ENCODE measurements around the gene ARMC7. TPM values are rescaled to one million over a fixed set of nuclear protein-coding genes. Genes with fewer than 3 reads are reported as not detected.

The ARMC7 gene
- total RNA-seq, 4 donors from 2014 or later, result 7.5 to 15.5 (median 10.5) TPM

DNA sequence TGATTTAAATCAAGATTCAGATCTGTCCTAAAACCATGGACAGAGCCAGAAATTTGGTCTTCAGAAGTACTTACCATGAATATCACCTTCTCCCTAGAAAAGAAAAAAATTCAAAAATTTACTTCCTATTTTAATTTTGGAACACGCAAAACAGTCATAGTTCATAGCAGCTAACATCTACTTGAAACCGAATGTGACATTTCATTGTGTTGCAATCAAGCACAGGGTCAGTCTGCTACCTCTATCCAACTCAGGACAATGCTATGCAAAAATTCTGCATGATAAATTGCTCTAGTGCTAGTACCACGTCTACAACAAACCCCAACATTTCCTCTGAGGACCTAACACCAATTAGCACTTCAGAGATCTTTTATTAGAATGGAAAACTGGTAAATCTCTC, 36.8 kb downstream of the ARMC7 start:
- Histone ChIP-seq H3K36me3 (peaks cover 48% of the 10 kb centered on the region), H3K9me3 (no peaks in the 10 kb centered on the region), H3K4me3 (no peak overlapping the region), H3K27me3 (no peaks in the 10 kb centered on the region), H3K4me1 (no peaks in the 10 kb centered on the region), H3K27ac (no peak overlapping the region)
- DNase-seq (ENCODE audit: low spot score in 2 of 2), result no peak
- WGBS, result 86% methylated on average over 3 of the region's 3 CpGs
- TF ChIP-seq, protein P1, sequence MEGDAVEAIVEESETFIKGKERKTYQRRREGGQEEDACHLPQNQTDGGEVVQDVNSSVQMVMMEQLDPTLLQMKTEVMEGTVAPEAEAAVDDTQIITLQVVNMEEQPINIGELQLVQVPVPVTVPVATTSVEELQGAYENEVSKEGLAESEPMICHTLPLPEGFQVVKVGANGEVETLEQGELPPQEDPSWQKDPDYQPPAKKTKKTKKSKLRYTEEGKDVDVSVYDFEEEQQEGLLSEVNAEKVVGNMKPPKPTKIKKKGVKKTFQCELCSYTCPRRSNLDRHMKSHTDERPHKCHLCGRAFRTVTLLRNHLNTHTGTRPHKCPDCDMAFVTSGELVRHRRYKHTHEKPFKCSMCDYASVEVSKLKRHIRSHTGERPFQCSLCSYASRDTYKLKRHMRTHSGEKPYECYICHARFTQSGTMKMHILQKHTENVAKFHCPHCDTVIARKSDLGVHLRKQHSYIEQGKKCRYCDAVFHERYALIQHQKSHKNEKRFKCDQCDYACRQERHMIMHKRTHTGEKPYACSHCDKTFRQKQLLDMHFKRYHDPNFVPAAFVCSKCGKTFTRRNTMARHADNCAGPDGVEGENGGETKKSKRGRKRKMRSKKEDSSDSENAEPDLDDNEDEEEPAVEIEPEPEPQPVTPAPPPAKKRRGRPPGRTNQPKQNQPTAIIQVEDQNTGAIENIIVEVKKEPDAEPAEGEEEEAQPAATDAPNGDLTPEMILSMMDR (IDR thresholded peaks at IDR 0.05), result no peak
- TF ChIP-seq POLR2AphosphoS5 (IDR thresholded peaks at IDR 0.05) (no peak), EP300 (IDR thresholded peaks at IDR 0.05) (no peak), POLR2A (IDR thresholded peaks at IDR 0.05) (no peak)

DNA sequence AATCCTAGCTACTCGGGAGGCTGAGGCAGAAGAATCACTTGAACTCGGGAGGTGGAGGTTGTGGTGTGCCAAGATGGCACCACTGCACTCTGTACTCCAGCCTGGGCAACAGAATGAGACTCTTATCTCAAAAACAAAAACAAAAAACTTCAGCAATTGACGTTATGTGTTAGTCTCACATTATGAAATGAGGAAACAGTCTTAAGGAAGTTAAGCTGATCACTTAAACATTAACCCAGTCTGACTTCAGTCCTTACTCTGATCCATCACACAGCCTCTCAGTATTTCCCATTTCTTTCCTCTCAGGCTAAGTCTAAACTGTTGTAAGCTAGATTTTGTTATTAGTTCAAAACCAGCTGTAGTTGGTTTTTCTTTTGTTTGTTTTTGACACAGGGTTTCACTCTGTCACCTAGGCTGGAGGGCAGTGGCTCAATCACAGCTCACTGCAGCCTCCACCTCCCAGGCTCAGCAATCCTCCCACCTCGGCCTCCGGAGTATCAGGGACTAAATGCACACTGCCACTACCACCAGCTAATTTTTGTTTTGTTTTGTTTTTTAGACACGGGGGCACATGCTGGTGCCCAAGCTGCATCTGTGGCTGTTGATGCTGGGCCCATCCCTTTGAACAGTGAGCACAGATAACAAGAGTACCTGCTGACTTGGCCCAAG, 38.2 kb downstream of the ARMC7 start:
- Histone ChIP-seq H3K9me3 (no peaks in the 10 kb centered on the region), H3K4me3 (no peak overlapping the region), H3K4me1 (peaks cover 6% of the 10 kb centered on the region), H3K27ac (no peak overlapping the region), H3K27me3 (no peaks in the 10 kb centered on the region), H3K36me3 (peaks cover 45% of the 10 kb centered on the region)
- DNase-seq (ENCODE audit: low spot score in 2 of 2), result peak in 1 of 2 donors; percentile 24
- TF ChIP-seq POLR2AphosphoS5 (IDR thresholded peaks at IDR 0.05) (no peak), POLR2A (IDR thresholded peaks at IDR 0.05) (no peak), EP300 (IDR thresholded peaks at IDR 0.05) (no peak)
- TF ChIP-seq, protein P1 (IDR thresholded peaks at IDR 0.05), result no peak
- 89% methylated on average over 6 of the region's 6 CpGs for WGBS

DNA sequence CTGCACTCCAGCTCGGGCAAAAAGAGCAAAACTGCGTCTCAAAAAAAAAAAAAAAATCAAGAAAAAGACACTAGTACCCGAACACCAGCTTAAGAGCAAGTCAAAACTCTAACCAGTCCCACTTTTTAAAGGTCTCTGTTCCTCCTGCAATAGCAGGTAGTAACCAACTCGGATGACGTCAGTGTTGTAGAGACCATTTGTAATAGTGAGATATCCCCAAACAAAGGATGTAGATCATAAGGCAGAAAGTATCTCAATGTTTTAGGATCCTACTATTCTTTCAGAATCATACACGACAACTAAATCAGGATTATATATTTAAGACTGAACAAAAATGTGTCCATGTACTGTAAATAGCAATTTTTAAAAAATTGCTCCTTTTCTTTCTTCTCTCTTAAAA, 42.2 kb downstream of the ARMC7 start:
- 91% methylated on average over 6 of the region's 6 CpGs for WGBS
- peaks cover 15% of the 10 kb centered on the region for H3K36me3 ChIP-seq
- DNase-seq (ENCODE audit: low spot score in 2 of 2), result no peak
- peaks cover 23% of the 10 kb centered on the region for H3K4me1 ChIP-seq
- H3K4me3 ChIP-seq, result no peak overlapping the region
- H3K27ac ChIP-seq, result no peak overlapping the region
- no peak for TF ChIP-seq POLR2AphosphoS5 (IDR thresholded peaks at IDR 0.05)
- TF ChIP-seq, protein P1 (IDR thresholded peaks at IDR 0.05), result no peak
- no peak for TF ChIP-seq POLR2A (IDR thresholded peaks at IDR 0.05)
- TF ChIP-seq EP300 (IDR thresholded peaks at IDR 0.05), result no peak
- no peaks in the 10 kb centered on the region for H3K9me3 ChIP-seq
- no peaks in the 10 kb centered on the region for H3K27me3 ChIP-seq

DNA sequence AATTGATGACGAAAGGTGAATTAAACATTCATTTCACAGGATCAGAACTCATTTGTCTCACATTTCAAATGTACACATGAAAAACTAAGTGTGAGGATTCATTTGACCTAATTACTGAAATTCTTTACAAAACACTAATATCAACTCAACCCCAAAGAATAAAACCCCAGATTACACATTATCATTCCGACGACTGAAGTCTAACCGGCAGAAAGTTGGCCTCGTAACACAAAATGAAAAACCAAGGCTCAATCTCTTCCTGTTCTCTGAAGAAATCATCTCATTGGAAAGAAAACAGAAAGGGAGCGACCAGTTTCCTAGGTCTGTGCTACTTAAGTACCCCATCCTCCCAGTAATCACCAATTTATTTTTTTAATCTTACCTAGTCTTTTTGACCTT, 42.8 kb downstream of the ARMC7 start:
- no peak overlapping the region for H3K27ac ChIP-seq
- no peaks in the 10 kb centered on the region for H3K9me3 ChIP-seq
- H3K4me1 ChIP-seq, result peaks cover 23% of the 10 kb centered on the region
- peak overlapping the region; percentile 98 for H3K4me3 ChIP-seq
- TF ChIP-seq POLR2A (IDR thresholded peaks at IDR 0.05) (no peak), POLR2AphosphoS5 (IDR thresholded peaks at IDR 0.05) (no peak), EP300 (IDR thresholded peaks at IDR 0.05) (no peak)
- TF ChIP-seq, protein P1 (IDR thresholded peaks at IDR 0.05), result no peak
- WGBS, result 84% methylated on average over 6 of the region's 6 CpGs
- DNase-seq (ENCODE audit: low spot score in 2 of 2), result no peak
- H3K27me3 ChIP-seq, result no peaks in the 10 kb centered on the region
- peaks cover 9% of the 10 kb centered on the region for H3K36me3 ChIP-seq

DNA sequence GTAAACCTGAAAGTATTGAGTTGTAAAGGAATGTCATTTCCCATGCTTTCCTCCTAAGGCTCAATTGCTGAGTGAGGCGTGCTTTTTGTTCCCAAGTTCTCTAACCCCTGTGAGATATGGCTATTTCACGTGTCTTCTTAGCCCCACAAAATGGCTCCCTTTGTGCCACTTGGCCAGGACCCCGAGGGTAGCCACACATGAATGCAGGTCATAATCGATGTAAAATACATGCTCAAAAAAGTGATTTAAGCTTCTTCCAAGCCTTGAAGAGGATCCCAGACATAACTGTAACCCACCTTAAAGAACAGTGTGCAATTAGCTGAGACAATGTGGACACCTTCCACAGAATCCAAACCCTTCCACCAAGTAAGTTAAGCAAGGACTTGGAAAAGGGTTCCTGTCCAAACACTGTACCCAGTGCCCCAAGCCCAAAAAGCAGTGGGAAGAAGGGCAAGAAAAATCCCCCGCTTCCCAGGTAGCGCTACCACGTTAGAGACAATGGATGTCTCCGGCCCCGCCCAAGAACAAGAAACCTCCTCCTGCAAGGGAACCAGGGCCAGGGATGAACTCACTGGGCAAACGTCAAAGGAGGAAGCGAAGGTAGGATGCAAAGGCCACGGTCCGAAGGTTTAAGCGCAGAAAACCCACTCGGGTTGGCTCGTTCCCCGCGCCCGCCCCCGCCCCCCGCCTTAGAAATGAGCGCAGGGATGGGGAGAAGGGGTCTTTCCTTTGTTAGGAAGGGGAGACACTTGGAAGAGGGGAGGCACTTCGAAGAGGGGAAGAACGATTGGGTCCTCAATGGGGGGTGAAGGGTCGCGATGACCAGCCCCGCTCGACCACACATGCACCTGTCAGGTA, 43.4 kb downstream of the ARMC7 start:
- Histone ChIP-seq H3K4me3 (peak overlapping the region; percentile 98), H3K36me3 (peaks cover 4% of the 10 kb centered on the region), H3K9me3 (no peaks in the 10 kb centered on the region), H3K4me1 (peaks cover 23% of the 10 kb centered on the region), H3K27ac (no peak overlapping the region), H3K27me3 (no peaks in the 10 kb centered on the region)
- WGBS, result 6% methylated on average over 28 of the region's 28 CpGs
- no peak for TF ChIP-seq POLR2A (IDR thresholded peaks at IDR 0.05)
- no peak for TF ChIP-seq EP300 (IDR thresholded peaks at IDR 0.05)
- TF ChIP-seq, protein P1 (IDR thresholded peaks at IDR 0.05), result no peak
- no peak for TF ChIP-seq POLR2AphosphoS5 (IDR thresholded peaks at IDR 0.05)
- DNase-seq (ENCODE audit: low spot score in 2 of 2), result peak; percentile 54 to 60

All from suprapubic skin (tissue), 4 donors.